ENCODE data around the gene TBC1D1. TPM values are rescaled to one million over a fixed set of nuclear protein-coding genes. Genes with fewer than 3 reads are reported as not detected.

Gene TBC1D1
- total RNA-seq, 2 experiments from 2014 or later = 40.7 to 46.5 TPM

GRCh38 chr4:38082021-38082420 is 191.1 kb downstream of the TBC1D1 start:
- no peak overlapping the region for H3K27ac Mint-ChIP-seq
- H3K36me3 Mint-ChIP-seq (ENCODE audit: low read depth) = peaks cover 69% of the 10 kb centered on the region
- H3K9me3 Mint-ChIP-seq = no peaks in the 10 kb centered on the region

GRCh38 chr4:38082424-38083385 is 191.8 kb downstream of the TBC1D1 start:
- Histone ChIP-seq H3K36me3 (ENCODE audit: insufficient read depth, low read length) (peaks cover 15% of the 10 kb centered on the region), H3K27ac (ENCODE audit: low read depth in 1 of 2, low read length in 2 of 2) (no peak overlapping the region), H3K4me1 (ENCODE audit: insufficient read depth, low read length) (no peaks in the 10 kb centered on the region), H3K4me3 (ENCODE audit: low read length) (no peak overlapping the region), H3K27me3 (ENCODE audit: control insufficient read depth in 1 of 2, insufficient read depth in 2 of 2, low read length in 2 of 2) (no peaks in the 10 kb centered on the region), H3K9me3 (ENCODE audit: control insufficient read depth in 1 of 2, insufficient read depth in 1 of 2, low read length in 2 of 2) (no peaks in the 10 kb centered on the region)
- Mint-ChIP-seq H3K27ac (no peak overlapping the region), H3K27me3 (no peaks in the 10 kb centered on the region), H3K36me3 (ENCODE audit: low read depth) (peaks cover 70% of the 10 kb centered on the region), H3K4me3 (no peak overlapping the region), H3K4me1 (ENCODE audit: low read depth) (peaks cover 14% of the 10 kb centered on the region), H3K9me3 (no peaks in the 10 kb centered on the region)
- ChIA-PET CTCF (no interaction called here), POLR2A (no interaction called here)
- no peak for ATAC-seq (ENCODE audit: poor library complexity)
- TF ChIP-seq CTCF (IDR thresholded peaks at IDR 0.05) = no peak
- peak in 2 of 14 experiments; percentile 53 to 55 for DNase-seq
- intact Hi-C loops (cut with DNase I, micrococcal nuclease) = no loop called here

More at GRCh38 chr4:38082021-38082420, 191.1 kb downstream of the TBC1D1 start:
- no peaks in the 10 kb centered on the region for H3K27me3 Mint-ChIP-seq
- Histone ChIP-seq H3K27ac (ENCODE audit: low read depth in 1 of 2, low read length in 2 of 2) (no peak overlapping the region), H3K4me3 (ENCODE audit: low read length) (no peak overlapping the region), H3K36me3 (ENCODE audit: insufficient read depth, low read length) (peaks cover 16% of the 10 kb centered on the region), H3K27me3 (ENCODE audit: control insufficient read depth in 1 of 2, insufficient read depth in 2 of 2, low read length in 2 of 2) (no peaks in the 10 kb centered on the region), H3K4me1 (ENCODE audit: insufficient read depth, low read length) (no peaks in the 10 kb centered on the region), H3K9me3 (ENCODE audit: control insufficient read depth in 1 of 2, insufficient read depth in 1 of 2, low read length in 2 of 2) (no peaks in the 10 kb centered on the region)
- peaks cover 11% of the 10 kb centered on the region for H3K4me1 Mint-ChIP-seq (ENCODE audit: low read depth)
- POLR2A ChIA-PET = no interaction called here
- ATAC-seq (ENCODE audit: poor library complexity) (no peak), DNase-seq (peak in 2 of 14 experiments; percentile 25 to 34)
- no peak overlapping the region for H3K4me3 Mint-ChIP-seq
- CTCF ChIA-PET = no interaction called here
- no peak for TF ChIP-seq CTCF (IDR thresholded peaks at IDR 0.05)
- intact Hi-C loops (cut with DNase I, micrococcal nuclease) = no loop called here

- Mint-ChIP-seq H3K27ac (no peak overlapping the region), H3K9me3 (no peaks in the 10 kb centered on the region), H3K36me3 (ENCODE audit: low read depth) (peaks cover 63% of the 10 kb centered on the region), H3K4me1 (ENCODE audit: low read depth) (peaks cover 13% of the 10 kb centered on the region), H3K27me3 (no peaks in the 10 kb centered on the region), H3K4me3 (no peak overlapping the region)
- ChIA-PET CTCF (no interaction called here), POLR2A (no interaction called here)
- ATAC-seq (ENCODE audit: poor library complexity) (no peak), DNase-seq (no peak)
- H3K4me3 ChIP-seq (ENCODE audit: low read length) = no peak overlapping the region
- H3K27me3 ChIP-seq (ENCODE audit: control insufficient read depth in 1 of 2, insufficient read depth in 2 of 2, low read length in 2 of 2) = no peaks in the 10 kb centered on the region
- TF ChIP-seq CTCF (IDR thresholded peaks at IDR 0.05) = no peak
- peaks cover 15% of the 10 kb centered on the region for H3K36me3 ChIP-seq (ENCODE audit: insufficient read depth, low read length)
- no peak overlapping the region for H3K27ac ChIP-seq (ENCODE audit: low read depth in 1 of 2, low read length in 2 of 2)
- H3K4me1 ChIP-seq (ENCODE audit: insufficient read depth, low read length) = no peaks in the 10 kb centered on the region
- intact Hi-C loops (cut with DNase I, micrococcal nuclease) = no loop called here
- no peaks in the 10 kb centered on the region for H3K9me3 ChIP-seq (ENCODE audit: control insufficient read depth in 1 of 2, insufficient read depth in 1 of 2, low read length in 2 of 2)
Observed at GRCh38 chr4:38084877-38085711, 194.2 kb downstream of the TBC1D1 start.

All from CD4-positive, alpha-beta T cell (primary cell).